Measurements from ENCODE around the gene TECPR2.
"Not testable (repeated sequence)": the region's sequence is repeated elsewhere in the genome, so short reads cannot be mapped to it uniquely, and the experiment has no call there.

TECPR2 gene

DNA sequence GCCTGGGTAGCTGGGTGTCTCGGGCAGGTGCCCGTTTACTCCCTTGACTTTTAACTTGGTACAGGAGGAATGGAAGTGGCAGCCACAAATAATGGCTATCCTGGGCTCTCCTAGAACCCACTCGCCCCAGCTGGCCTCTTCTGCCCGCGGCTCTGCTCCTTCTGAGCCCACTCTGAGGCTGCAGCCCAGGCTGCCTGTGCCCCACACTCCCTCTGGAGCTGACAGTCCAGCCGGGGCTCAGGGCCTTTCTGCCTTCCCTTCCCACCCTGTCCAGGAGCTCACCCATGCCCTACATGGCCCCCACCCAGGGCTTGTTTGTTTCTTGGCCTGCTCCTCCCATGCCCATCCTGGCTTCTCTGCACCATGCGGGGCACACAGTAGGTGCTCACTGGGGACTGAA is 27.6 kb upstream of the TECPR2 start:
- DNase-seq = no peak

DNA sequence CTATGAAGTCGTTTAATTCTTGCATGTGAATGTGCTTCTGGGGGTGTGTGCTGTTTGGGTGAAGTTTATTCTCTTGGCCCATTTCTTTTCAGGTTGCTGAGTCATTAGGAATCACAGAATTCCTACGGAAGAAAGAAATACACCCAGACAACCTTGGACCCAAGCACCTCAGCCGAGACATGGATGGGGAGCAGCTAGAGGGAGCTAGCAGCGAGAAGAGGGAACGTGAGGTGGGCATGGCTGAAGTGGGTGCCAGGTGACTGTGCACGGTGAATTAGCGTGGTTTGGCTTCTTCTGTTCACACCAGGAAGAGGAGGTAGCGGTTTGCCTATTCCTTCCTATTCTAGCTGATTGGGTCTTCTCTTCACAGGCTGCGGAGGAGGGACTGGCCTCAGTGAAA is 24.0 kb upstream of the TECPR2 start:
- no peak for DNase-seq

DNA sequence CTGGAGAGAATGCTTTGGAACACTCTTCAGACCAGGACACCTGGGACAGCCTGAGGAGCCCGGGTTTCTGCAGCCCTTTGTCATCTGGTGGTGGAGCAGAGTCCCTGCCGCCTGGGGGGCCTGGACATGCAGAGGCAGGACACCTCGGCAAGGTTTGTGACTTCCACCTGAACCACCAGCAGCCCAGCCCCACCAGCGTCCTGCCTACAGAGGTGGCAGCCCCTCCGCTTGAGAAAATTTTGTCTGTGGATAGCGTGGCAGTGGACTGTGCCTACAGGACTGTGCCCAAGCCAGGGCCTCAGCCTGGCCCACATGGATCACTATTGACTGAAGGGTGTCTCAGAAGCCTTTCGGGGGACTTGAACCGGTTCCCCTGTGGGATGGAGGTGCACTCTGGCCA is 21.2 kb upstream of the TECPR2 start:
- DNase-seq = no peak

DNA sequence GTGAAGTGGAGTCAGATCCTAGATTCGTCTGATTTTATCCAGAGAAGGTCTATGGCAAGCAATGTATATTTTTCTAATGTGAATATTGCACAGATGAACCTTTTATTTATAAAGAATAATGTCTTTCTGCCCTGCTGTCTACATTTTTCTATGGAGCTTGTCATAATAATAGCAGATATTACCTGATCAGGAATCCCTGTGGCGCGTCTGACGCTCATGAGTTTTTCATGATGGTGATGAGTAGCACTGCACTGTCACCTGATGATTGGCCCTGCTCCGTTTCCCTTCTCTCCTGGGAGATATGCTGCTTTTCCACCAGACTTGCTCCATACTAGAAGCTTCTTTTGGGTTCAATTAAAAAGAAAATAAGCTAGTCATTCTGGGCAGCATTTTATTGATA is 20.5 kb upstream of the TECPR2 start:
- no peak for DNase-seq

DNA sequence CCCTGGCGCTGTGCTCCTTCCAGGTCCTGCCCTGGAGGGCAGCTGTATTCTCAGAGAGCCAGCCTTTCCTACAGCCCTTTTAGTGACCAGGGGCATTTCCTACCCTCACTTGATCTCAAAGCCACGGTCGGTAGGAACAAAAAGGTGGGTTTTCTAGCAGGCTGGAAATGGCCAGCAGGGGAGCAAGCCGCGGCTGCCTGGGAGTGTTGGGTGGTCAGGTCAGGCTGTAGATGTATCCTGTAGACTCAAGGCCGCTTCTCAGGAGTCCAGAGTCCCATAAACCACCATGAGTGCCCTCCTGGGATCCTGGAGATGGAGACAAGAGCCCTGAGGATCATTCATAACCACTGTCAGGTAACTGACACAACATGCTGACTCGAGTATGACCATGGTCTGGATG is 18.7 kb upstream of the TECPR2 start:
- DNase-seq = no peak

DNA sequence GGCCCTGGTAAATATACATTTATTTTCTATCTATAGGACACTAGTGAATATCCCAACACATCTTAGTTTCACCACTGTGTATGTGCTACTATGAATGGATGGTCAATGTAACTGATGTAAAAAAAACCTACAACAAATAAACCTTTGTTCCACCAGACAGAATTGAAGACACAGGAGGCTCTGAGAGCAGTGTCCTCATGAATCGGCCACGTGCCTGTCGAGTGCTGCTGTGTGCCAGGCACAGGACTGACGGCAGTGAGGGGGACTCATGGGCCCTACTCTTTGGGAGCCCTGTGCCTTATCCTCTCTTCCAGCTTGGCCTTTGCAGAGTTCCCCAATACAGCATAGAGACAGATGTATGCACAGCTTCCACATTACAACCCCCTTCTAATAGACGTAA is 18.3 kb upstream of the TECPR2 start:
- no peak for DNase-seq

DNA sequence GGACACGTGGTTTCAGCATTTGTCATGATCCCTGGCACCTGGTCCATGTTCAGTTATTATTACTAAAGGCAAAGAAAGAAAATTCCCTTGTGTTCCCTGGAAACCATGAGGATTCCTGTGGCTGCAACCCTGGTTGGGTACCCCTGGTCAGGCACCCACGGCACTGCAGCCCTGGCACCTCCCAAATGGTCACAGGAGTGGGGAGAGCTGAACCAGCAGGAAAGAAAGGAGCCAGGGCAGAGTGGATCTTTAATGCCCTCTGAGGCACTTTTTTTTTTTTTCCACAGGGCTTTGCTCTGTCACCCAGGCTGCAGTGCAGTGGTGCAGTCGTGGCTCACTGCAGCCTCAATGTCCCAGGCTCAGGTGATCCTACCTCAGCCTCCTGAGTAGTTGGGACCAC is 17.5 kb upstream of the TECPR2 start:
- no peak for DNase-seq

DNA sequence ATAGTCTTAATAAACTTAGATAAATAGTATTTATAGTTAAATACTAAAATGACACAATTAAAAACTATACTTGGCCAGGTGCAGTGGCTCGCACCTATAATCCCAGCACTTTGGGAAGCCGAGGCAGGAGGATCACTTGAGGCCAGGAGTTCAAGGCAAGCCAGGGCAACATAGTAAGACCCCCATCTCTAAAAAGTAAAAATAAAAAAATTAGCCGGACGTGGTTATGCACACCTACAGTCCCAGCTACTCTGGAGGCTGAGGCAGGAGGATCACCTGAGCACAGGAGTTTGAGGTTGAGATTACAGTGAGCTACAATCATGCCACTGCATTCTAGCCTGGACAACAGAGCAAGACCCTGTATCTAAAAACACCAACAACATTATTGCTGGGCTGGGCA is 16.1 kb upstream of the TECPR2 start:
- no peak for DNase-seq

DNA sequence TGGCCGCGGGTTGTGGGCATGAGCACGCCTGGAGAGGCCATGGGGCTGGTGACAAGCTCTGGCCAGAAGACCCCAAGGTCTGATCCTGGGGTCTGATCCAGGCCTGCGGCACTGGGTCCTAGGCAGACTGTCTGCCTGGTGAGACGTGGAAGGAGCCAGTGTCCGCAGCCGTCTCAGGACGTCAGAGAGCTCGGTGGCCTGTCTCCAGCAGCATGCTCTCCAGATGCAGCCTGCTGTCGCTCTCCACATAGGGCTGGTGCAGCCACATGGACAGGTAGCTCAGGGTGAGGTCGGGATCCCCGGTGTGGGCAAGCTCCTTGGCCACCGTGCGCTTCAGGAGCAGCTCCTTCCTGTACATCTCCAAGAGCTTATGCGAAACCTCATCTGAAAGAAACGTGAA is 14.4 kb upstream of the TECPR2 start:
- DNase-seq = no peak

DNA sequence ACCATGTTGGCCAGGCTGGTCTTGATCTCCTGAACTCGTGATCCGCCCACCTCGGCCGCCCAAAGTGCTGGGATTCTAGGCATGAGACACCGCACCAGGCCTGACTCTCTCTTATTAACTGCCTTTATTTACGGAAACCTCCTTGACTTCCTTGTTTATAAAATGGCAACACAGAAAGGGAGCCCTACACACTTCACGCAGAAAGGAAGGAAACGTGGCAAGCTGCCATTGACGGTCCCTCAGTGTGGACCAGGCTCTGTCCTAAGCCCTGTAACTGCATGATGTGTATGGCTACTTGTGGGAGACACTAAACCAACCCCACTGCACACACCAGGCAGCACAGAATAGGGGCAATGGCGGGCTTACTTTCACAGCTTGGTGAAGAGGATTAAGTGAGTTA is 11.7 kb upstream of the TECPR2 start:
- no peak for DNase-seq

DNA sequence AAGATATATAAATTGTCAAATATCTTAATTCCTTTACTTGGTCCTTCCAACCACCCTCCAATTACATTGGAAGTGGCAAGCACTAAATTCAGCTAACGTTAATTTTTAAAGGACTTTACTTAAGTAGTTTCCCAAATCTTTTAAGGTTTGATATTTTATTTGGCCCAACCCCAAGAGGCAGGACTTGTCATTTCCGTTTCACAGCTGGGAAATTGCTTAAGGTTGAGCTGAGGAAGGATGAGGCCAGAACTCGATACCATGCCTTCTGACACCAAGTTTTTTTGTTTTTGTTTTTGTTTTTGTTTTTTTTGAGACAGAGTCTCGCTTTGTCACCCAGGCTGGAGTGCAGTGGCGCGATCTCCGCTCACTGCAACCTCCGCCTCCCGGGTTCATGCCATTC is 11.1 kb upstream of the TECPR2 start:
- DNase-seq = not testable (repeated sequence)

DNA sequence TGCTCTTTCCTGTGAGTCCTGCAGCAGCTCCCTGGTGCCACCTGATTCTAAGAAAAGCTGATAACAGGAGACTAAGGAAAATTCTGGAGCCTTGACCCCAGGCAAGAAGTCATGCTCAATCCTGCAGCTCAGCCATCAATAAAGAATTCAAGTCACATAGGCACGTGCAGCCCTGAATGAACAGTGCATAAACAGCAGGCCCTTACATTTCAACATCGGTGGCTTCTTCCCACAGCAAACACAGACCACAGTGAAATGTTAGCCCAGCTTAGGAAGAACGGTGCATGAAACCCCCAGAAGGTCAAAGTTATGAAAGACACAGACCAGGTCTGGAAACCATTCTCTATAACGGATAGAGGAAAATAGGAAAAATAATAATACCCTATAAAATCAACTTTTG is 10.5 kb upstream of the TECPR2 start:
- DNase-seq = no peak

DNA sequence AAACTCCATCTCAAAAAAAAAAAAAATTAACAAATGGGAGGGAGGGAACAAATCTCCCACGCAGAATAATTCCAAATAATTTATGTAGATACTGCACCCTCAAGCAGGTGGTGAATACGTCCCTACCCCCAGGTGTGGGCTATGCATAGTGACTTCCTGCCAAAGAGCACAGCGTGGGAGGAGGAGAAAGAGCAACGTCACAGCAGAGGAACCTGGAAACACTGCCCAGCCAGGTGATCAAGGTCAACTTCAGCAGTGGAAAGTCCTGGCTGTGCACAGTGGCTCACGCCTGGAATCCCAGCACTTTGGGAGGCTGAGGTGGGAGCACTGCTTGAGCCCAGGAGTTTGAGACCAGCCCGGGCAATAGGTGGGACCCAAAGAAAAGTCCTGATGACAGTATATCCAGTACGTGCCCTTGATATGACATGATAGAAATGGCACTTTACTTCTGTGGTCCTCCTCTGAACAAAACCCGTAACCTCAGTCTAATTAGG is 9.6 kb upstream of the TECPR2 start:
- no peak for DNase-seq

DNA sequence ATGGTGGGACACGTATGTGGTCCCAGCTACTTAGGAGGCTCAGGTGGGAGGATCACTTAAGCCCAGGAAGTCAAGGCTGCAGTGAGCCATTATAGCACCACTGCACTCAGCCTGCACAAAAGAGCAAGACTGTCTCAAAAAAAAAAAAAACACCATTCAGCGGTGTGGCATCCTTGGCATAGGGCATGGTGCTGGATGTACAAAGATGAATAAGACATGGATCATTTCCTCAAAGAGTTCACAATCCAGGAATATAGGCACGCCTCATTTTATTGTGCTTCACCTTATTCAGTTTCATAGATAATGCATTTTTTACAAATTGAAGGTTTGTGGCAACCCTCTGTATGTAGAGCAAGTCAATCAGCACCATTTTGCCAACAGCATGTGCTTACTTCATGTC is 6.5 kb upstream of the TECPR2 start:
- no peak for DNase-seq

DNA sequence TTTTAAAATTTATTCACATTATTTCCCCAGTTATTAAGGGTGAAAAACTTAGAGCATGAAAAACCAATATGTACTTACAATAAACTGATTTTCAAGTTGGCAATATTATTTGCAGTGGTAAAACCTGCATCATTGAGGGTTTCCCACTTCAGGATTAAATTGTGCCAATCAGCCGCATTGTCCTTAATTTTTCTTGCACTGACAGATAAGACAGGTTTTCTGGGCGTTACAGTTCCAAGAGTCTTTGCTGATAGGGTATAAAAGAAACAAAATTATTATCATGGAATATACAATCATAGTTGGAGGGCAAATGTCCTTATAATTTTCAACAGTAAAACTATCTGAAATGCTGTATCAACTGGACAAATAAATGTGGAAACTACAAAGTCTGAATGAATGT is 3.4 kb upstream of the TECPR2 start:
- DNase-seq = no peak

DNA sequence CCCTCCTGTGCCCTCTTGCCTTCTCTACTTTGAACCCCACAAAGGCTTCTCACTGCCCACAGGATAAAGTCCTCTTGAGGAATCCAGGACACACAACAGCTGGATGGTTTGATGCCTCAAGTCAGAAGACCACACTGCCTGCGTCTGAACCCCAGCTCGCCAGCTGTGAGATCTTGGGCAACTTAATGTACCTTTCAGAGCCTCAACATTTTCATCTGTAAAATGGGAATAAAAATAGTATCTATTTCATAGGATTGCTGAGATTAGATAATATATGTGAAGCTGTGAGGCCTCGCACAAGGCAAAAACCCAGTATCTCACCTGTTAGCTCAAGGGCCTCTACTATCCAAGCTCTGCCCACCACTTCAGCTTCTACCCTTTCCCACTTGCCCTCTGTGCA is 2.4 kb upstream of the TECPR2 start:
- no peak for DNase-seq

DNA sequence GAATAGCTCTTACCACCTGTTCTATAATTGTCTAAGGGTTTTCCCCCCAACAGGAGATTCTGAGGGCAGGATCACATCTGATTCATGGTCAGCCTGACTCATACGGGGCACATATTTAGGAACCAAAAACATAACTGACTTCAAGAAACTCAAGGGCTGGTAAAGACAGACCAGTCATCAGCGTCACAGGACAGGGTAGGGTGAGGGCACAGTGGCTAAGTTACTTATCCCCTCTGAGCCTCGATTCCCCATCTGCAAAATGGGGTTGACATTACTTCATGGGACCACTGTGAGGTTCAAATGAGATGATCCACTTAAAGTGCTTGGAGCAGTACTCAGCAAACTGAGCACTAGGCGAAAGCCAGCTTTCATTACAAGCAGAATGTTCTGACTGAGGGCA is 657 bp upstream of the TECPR2 start:
- DNase-seq = no peak

DNA sequence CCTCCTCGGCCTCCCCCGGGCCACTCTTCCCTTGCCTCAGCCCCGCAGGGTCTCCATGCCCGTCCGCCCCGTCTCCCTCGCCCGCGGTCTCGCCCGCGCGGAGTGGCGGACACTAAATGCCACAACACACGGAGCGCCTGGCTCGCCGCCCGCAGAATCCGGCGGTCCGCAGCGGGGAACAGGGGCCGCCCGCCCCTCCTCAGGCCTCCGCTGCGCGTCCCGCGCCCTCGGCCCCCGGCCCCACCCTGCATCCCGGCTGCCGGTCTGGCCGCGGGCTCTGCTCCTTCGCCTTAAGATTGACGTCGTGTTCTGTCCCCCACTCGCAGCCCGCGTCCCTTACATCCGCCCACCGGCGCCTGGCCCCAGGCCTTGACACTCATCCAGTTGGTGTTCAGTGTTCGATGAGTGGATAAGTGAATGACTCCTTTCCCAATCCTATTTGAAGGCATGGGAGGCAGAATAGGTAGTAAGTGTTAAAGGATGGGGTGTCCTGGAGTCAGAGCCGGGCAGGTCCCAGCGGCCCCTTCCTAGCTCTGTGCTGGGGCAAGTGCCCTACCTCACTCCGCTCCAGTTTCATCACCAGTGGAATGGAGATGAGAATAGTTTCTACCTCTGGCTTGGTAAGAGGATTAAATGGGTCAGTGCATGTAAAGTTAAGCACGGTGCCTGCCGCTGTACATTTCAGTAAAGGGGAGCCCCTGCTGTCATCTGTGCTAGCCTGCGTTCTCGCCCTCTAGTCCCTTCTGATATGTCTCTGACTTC is 622 bp downstream of the TECPR2 start:
- DNase-seq = peak in 1 of 2 experiments; percentile 70

DNA sequence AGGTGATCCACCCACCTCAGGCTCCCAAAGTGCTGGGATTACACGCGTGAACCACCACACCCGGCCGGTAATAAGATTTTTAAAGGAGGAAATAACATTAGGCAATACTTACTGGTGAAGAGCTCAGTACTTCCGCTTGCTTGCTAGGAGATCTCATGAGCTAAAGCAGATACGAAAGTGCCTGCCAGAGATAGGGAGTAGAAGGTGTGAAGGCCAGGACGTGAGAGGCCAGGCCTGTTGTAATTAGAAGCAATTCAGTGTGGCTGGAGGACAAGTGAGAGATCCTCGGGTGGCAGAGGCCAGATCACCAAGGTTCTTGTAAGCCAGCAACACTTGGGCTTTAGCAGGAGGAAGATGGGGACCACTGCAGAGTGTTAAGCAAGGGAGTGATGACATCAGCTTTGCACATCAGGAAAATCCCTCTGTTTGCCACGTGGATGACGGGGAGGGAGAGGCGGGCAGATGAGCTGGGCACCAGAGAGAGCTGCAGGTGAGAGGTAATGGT is 7.6 kb downstream of the TECPR2 start:
- no peak for DNase-seq

DNA sequence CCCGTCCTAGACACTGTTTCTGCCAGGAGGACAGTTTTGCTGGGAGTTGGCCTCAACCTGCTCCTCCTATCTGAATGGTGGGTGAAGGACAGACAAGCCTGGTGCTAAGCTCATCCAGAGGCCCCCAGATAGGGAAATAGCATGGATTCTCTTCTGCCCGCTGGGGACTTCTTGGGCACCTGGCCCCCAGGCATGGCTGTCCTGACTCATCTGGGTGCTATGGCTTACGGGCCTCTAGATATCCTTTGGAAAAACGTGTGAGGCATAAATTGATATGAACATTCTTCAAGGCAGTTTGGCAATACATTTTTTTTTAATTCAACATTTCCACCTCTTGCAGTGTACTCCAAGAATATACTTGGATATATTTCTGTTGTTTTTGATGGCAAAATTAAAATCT is 8.6 kb downstream of the TECPR2 start:
- DNase-seq = no peak

DNA sequence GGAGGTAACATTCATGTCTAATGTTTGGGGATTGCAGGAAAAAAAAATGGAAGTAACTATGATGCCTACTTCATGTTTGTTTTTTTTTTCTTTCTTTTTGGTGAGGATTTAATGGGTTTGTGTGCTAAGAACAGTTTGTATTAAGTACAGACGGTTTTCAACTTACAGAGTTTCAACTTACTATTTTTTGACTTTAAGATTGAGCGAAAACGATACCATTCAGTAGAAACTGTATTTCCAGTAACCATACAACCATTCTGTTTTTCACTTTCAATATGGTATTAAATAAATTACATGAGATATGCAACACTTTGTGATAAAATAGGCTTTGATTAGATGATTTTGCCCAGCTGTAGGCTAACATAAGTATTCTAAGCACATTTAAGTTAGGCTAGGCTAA is 10.4 kb downstream of the TECPR2 start:
- no peak for DNase-seq

DNA sequence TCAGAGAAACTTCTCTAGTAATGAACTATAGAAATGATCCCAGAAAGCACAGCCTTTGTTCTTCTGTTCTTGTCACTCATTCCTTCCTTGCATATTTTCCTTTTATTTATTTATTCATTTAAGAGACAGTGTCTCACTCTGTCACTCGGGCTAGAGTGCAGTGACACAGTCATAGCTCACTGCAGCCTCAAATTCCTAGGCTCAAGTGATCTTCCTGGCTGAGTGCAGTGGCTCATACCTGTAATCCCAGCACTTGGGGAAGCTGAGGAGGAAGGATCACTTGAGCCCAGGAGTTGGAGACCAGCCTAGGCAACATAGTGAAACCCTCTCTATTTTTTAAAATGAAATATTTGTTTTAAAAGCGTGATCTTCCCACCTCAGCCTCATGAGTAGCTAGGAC is 11.5 kb downstream of the TECPR2 start:
- DNase-seq = no peak

DNA sequence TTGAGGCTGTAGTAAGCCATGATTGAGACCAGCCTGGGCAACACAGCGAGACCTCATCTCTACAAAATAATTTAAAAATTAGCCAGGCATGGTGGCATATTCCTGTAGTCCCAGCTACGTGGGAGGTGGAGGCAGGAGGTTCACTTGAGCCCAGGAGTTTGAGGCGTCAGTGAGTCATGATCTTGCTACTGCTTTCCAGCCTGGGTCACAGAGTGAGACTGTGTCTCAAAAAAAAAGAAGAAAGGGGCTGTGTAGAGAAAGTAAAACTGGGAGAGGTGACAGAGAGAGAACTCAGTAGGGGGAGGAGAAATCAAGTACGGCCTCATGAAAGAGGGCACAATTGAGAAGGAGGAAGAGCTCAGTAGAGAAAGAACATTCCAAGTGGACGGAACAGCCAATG is 12.4 kb downstream of the TECPR2 start:
- no peak for DNase-seq

DNA sequence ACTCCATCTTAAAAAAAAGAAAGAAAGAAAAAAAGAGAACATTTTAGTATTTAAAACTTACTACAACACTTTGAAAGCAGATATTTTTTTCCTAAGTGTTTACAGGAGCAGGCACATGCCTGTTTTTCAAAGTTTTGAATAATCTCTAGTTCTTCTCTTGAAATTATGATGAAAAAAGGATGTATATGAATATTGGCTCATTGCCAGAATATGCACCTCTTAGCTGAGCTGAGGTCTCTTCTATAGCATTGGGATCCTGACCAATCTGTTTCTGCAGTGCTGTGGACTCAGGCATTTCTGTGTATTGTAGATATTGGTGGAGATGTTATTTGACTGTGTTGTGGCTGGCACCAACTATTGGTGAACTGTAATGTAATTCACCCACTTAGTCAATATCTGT is 15.0 kb downstream of the TECPR2 start:
- no peak for DNase-seq

DNA sequence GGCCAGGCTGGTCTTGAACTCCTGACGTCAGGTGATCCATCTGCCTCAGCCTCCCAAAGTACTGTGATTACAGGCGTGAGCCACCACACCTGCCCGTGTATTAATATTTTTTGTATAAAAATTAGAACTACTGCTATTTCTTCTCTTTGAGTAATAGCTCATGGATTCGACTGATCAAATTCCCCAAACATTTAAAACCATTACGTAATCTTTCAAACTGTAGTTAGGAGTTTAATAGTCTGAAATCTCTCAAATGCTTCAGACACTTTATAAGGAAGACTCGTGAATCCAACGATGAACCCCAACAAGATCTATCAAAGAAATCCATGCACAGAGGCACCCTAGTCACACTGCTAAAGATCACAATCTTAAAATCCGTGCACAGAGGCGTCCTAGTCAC is 16.1 kb downstream of the TECPR2 start:
- no peak for DNase-seq
